ENCODE data around the gene ADCY1.

DNA sequence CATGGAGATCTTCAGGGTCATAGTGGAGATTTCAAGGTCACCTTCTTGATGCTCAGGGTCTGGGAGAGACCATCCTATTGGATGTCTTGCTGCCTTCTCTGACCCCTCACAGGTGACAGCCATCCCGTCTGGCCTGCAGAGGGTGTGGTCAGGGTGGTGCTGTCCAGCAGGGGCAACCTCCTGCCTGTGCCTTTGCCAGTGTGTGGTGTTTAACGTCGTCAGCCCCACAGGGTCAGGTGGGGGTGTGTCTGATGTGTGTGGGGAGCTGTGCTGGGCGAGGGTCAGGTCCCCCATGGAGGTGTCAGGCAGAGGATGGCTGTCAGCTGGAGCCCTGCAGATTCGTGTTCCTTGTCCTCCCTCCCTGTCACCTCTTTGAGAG is 16.5 kb downstream of the ADCY1 start:
- TF ChIP-seq, protein P1, sequence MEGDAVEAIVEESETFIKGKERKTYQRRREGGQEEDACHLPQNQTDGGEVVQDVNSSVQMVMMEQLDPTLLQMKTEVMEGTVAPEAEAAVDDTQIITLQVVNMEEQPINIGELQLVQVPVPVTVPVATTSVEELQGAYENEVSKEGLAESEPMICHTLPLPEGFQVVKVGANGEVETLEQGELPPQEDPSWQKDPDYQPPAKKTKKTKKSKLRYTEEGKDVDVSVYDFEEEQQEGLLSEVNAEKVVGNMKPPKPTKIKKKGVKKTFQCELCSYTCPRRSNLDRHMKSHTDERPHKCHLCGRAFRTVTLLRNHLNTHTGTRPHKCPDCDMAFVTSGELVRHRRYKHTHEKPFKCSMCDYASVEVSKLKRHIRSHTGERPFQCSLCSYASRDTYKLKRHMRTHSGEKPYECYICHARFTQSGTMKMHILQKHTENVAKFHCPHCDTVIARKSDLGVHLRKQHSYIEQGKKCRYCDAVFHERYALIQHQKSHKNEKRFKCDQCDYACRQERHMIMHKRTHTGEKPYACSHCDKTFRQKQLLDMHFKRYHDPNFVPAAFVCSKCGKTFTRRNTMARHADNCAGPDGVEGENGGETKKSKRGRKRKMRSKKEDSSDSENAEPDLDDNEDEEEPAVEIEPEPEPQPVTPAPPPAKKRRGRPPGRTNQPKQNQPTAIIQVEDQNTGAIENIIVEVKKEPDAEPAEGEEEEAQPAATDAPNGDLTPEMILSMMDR (IDR thresholded peaks at IDR 0.05) = no peak
- no peak for TF ChIP-seq POLR2A (IDR thresholded peaks at IDR 0.05)

Measured in esophagus squamous epithelium (tissue), 4 donors.